Neural progenitor cell (in vitro differentiated cells): Measurements from ENCODE around the gene FAF1. TPM values are rescaled to one million over a fixed set of nuclear protein-coding genes. Genes with fewer than 3 reads are reported as not detected.

Experiments used
- DNase-seq: peaks from one replicate; pipeline ENCODE4 v3.0.0-alpha.2; 2016; ENCODE audit warnings: low spot score
- H2AFZ ChIP-seq: fragments of 200-600 bp; sonication (generic); replicated peaks from 2 replicates; pipeline ENCODE4 v1.6.1; 2016; ENCODE audit warnings: antibody characterized with exemption
- H3F3A ChIP-seq: fragments of 200-600 bp; sonication (generic); 2 replicates; pipeline ENCODE4 v1.6.1; 2016; ENCODE audit warnings: antibody characterized with exemption, low read depth
- H3K27ac ChIP-seq: fragments of 200-600 bp; sonication (generic); 2 replicates; pipeline ENCODE4 v1.5.1; 2016; ENCODE audit warnings: mild to moderate bottlenecking
- H3K27me3 ChIP-seq: fragments of 200-600 bp; sonication (generic); 2 replicates; pipeline ENCODE4 v1.6.1; 2016; ENCODE audit warnings: mild to moderate bottlenecking, moderate library complexity
- H3K36me3 ChIP-seq: fragments of 200-600 bp; sonication (generic); 2 replicates; pipeline ENCODE4 v1.5.1; 2016
- H3K4me1 ChIP-seq: fragments of 200-600 bp; sonication (generic); 2 replicates; pipeline ENCODE4 v1.6.1; 2016; ENCODE audit warnings: mixed run types
- H3K4me2 ChIP-seq: fragments of 200-600 bp; sonication (generic); 2 replicates; pipeline ENCODE4 v1.6.1; 2016
- H3K4me3 ChIP-seq: fragments of 200-600 bp; sonication (generic); 2 replicates; pipeline ENCODE4 v1.5.1; 2016
- H3K79me2 ChIP-seq: fragments of 200-600 bp; sonication (generic); 2 replicates; pipeline ENCODE4 v1.6.1; 2016; ENCODE audit warnings: low read depth
- H3K9ac ChIP-seq: fragments of 200-600 bp; sonication (generic); 2 replicates; pipeline ENCODE4 v1.6.1; 2016
- H3K9me3 ChIP-seq: fragments of 200-600 bp; sonication (generic); 2 replicates; pipeline ENCODE4 v1.5.1; 2016; ENCODE audit warnings: low read depth
- H4K20me1 ChIP-seq: fragments of 200-600 bp; sonication (generic); 2 replicates; pipeline ENCODE4 v1.6.1; 2016; ENCODE audit warnings: low read depth
- H3K27ac Mint-ChIP-seq: 3 replicates; pipeline ENCODE4 v1.8.0; 2021; ENCODE audit warnings: mixed read lengths
- H3K27me3 Mint-ChIP-seq: 2 replicates; pipeline ENCODE4 v1.8.0; 2022; ENCODE audit warnings: low read depth, mild to moderate bottlenecking, inconsistent platforms, moderate library complexity, mixed read lengths; ENCODE audit not compliant: insufficient read depth
- H3K36me3 Mint-ChIP-seq: 3 replicates; pipeline ENCODE4 v1.8.0; 2021; ENCODE audit warnings: mixed read lengths
- H3K4me1 Mint-ChIP-seq: 3 replicates; pipeline ENCODE4 v1.8.0; 2021; ENCODE audit warnings: mixed read lengths
- H3K4me3 Mint-ChIP-seq: 3 replicates; pipeline ENCODE4 v1.8.0; 2021; ENCODE audit warnings: mild to moderate bottlenecking, moderate library complexity, mixed read lengths
- H3K9me3 Mint-ChIP-seq: 3 replicates; pipeline ENCODE4 v1.8.0; 2020; ENCODE audit warnings: mixed read lengths
- EZH2 ChIP-seq: fragments of 200-600 bp; sonication (generic); IDR thresholded peaks from 2 replicates; pipeline ENCODE4 v1.6.1; 2017; ENCODE audit warnings: antibody characterized with exemption, mild to moderate bottlenecking, moderate library complexity
- EZH2phosphoT487 ChIP-seq: fragments of 200-600 bp; sonication (generic); IDR thresholded peaks from 2 replicates; pipeline ENCODE4 v1.6.1; 2017; ENCODE audit warnings: antibody characterized with exemption
- total RNA-seq: library from RNA; depleted of rRNA; stranded (reverse); fragments of >200 nt; gene quantifications from 2 replicates; pipeline ENCODE4 v1.2.3, GENCODE V29; 2015; ENCODE audit warnings: low replicate concordance
- TF ChIP-seq, protein P1 (sequence below): fragments of 200-600 bp; sonication (generic); IDR thresholded peaks from 2 replicates; pipeline ENCODE4 v1.5.1; 2017; ENCODE audit warnings: antibody characterized with exemption, mild to moderate bottlenecking

FAF1 gene
- total RNA-seq, 1 donor from 2014 or later = 103 TPM

GRCh38 chr1:50831300-50832061 is 128.6 kb downstream of the FAF1 start:
- no peak overlapping the region for H3K4me2 ChIP-seq
- Mint-ChIP-seq H3K27ac (no peak overlapping the region), H3K36me3 (peaks cover 9% of the 10 kb centered on the region), H3K4me3 (no peak overlapping the region), H3K4me1 (no peaks in the 10 kb centered on the region), H3K27me3 (no peaks in the 10 kb centered on the region), H3K9me3 (peaks cover 12% of the 10 kb centered on the region)
- no peak overlapping the region for H3K4me3 ChIP-seq
- H4K20me1 ChIP-seq = no peaks in the 10 kb centered on the region
- no peak overlapping the region for H2AFZ ChIP-seq
- H3K27me3 ChIP-seq = no peaks in the 10 kb centered on the region
- TF ChIP-seq EZH2 (no peak), EZH2phosphoT487 (no peak)
- TF ChIP-seq, protein P1, sequence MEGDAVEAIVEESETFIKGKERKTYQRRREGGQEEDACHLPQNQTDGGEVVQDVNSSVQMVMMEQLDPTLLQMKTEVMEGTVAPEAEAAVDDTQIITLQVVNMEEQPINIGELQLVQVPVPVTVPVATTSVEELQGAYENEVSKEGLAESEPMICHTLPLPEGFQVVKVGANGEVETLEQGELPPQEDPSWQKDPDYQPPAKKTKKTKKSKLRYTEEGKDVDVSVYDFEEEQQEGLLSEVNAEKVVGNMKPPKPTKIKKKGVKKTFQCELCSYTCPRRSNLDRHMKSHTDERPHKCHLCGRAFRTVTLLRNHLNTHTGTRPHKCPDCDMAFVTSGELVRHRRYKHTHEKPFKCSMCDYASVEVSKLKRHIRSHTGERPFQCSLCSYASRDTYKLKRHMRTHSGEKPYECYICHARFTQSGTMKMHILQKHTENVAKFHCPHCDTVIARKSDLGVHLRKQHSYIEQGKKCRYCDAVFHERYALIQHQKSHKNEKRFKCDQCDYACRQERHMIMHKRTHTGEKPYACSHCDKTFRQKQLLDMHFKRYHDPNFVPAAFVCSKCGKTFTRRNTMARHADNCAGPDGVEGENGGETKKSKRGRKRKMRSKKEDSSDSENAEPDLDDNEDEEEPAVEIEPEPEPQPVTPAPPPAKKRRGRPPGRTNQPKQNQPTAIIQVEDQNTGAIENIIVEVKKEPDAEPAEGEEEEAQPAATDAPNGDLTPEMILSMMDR = no peak
- DNase-seq = no peak
- H3K27ac ChIP-seq = no peak overlapping the region
- no peaks in the 10 kb centered on the region for H3F3A ChIP-seq
- no peaks in the 10 kb centered on the region for H3K4me1 ChIP-seq
- peaks cover 14% of the 10 kb centered on the region for H3K79me2 ChIP-seq
- H3K9ac ChIP-seq = no peak overlapping the region
- H3K9me3 ChIP-seq = no peaks in the 10 kb centered on the region
- H3K36me3 ChIP-seq = no peaks in the 10 kb centered on the region

DNA sequence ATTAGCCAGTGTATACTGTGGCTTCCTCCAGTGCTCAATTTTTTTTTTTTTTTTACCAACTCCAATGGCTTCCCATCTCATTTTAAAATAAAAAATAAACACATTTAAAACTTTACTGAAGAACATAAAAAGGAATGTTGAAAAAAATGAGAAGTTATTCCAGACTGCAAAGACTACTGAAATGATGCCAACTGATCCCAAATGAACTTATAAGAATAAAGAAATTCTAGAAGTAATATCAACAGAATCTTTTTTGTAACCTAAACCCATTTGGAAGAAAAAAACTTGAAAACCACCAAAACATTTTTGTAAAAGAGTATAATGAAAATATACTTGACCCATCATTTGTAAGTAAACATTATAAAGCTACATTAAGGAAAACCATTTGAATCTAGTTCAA is 129.4 kb downstream of the FAF1 start:
- Mint-ChIP-seq H3K27ac (no peak overlapping the region), H3K4me1 (no peaks in the 10 kb centered on the region), H3K36me3 (peaks cover 8% of the 10 kb centered on the region), H3K9me3 (peaks cover 14% of the 10 kb centered on the region), H3K4me3 (no peak overlapping the region), H3K27me3 (no peaks in the 10 kb centered on the region)
- Histone ChIP-seq H3K4me2 (no peak overlapping the region), H3K79me2 (peaks cover 14% of the 10 kb centered on the region), H3K36me3 (no peaks in the 10 kb centered on the region), H3K4me3 (no peak overlapping the region), H3K27ac (no peak overlapping the region), H3K27me3 (no peaks in the 10 kb centered on the region), H3K9me3 (no peaks in the 10 kb centered on the region), H3K4me1 (no peaks in the 10 kb centered on the region), H3F3A (no peaks in the 10 kb centered on the region), H2AFZ (no peak overlapping the region), H4K20me1 (no peaks in the 10 kb centered on the region), H3K9ac (no peak overlapping the region)
- no peak for DNase-seq
- TF ChIP-seq EZH2 (no peak), EZH2phosphoT487 (no peak)
- TF ChIP-seq, protein P1 = no peak

GRCh38 chr1:50829014-50829958 is 130.8 kb downstream of the FAF1 start:
- Histone ChIP-seq H3K36me3 (no peaks in the 10 kb centered on the region), H3K27me3 (no peaks in the 10 kb centered on the region), H3K4me1 (no peaks in the 10 kb centered on the region), H3K9me3 (no peaks in the 10 kb centered on the region), H3K27ac (no peak overlapping the region), H2AFZ (no peak overlapping the region), H3K4me2 (no peak overlapping the region), H3K9ac (no peak overlapping the region), H3K4me3 (no peak overlapping the region), H3K79me2 (peaks cover 19% of the 10 kb centered on the region), H3F3A (no peaks in the 10 kb centered on the region), H4K20me1 (no peaks in the 10 kb centered on the region)
- no peak for DNase-seq
- TF ChIP-seq EZH2phosphoT487 (no peak), EZH2 (no peak)
- TF ChIP-seq, protein P1 = no peak
- H3K27me3 Mint-ChIP-seq = no peaks in the 10 kb centered on the region
- H3K9me3 Mint-ChIP-seq = peaks cover 13% of the 10 kb centered on the region
- H3K4me3 Mint-ChIP-seq = no peak overlapping the region
- H3K36me3 Mint-ChIP-seq = peaks cover 7% of the 10 kb centered on the region
- H3K4me1 Mint-ChIP-seq = no peaks in the 10 kb centered on the region
- no peak overlapping the region for H3K27ac Mint-ChIP-seq
